Measurements from ENCODE around the gene TRIM27.
"Not testable (repeated sequence)": the region's sequence is repeated elsewhere in the genome, so short reads cannot be mapped to it uniquely, and the experiment has no call there.

The TRIM27 gene

DNA sequence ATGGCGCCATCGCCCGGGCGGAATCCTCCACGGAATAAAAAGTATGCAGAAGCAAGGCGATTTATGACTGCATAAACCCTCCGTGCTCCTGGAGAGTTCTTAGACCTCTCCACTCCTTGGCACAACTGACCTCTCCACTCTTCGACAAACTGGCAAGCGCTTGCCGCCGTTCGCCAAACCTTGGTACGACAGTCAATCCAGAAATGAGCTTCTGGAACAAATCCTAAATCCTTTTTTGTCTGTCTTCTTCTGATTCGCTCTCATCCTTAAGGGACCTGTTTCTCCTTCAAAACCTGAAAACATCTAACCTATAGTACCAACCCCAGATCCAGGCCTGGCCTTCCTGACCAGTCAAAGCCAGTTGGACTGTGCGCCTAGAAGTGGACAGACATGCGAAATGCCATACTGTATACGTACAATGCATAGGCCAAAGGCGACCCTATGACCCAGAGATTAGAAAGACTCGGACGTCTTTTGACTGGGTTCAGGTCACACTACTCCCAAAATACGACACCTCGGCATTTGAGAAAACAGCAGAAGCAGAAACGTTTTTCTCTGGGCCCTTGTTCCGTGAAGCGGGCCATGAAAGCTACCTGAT lies 59.4 kb downstream of the TRIM27 start:
- DNase-seq (ENCODE audit: low read depth in 2 of 2) = no peak

- DNase-seq (ENCODE audit: low read depth in 2 of 2) = peak; percentile 81
Observed at GRCh38 chr6:28863604-28864325, 60.0 kb downstream of the TRIM27 start.

GRCh38 chr6:28862077-28862476 lies 61.7 kb downstream of the TRIM27 start:
- no peak for DNase-seq (ENCODE audit: low read depth in 2 of 2)

- no peak for DNase-seq (ENCODE audit: low read depth in 2 of 2)
Observed at GRCh38 chr6:28861339-28861738, 62.4 kb downstream of the TRIM27 start.

GRCh38 chr6:28860581-28860980 lies 63.2 kb downstream of the TRIM27 start:
- DNase-seq (ENCODE audit: low read depth in 2 of 2) = no peak

DNA sequence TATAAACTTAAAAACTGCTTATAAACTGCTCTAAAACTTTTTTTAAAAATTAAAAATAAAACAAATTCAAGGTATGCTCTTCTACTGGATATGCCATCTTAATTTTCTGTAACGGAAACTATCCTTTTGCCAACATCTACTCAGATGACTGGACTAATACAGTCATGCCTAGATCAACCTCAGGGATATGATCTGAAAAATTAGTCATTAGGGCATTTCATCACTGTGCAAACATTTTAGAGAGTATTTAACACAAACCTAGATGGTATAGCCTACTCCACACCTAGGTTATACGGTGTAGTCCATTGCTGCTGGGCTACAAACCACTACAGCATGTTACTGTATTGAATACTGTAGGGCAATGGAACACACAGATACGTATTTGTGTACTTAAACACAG lies 64.8 kb downstream of the TRIM27 start:
- no peak for DNase-seq (ENCODE audit: low read depth in 2 of 2)

GRCh38 chr6:28856620-28857005 lies 67.2 kb downstream of the TRIM27 start:
- DNase-seq (ENCODE audit: low read depth in 2 of 2) = no peak

DNA sequence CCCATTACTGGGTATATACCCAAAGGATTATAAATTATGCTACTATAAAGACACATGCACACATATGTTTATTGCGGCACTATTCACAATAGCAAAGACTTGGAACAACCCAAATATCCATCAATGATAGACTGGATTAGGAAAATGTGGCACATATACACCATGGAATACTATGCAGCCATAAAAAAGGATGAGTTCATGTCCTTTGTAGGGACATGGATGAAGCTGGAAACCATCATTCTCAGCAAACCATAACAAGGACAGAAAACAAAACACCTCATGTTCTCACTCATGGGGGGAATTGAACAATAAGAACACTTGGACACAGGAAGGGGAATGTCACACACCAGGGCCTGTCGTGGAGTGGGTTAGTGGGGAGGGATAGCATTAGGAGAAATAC lies 69.4 kb downstream of the TRIM27 start:
- not testable (repeated sequence) for DNase-seq (ENCODE audit: low read depth in 2 of 2)
